Right lobe of liver (tissue), 4 donors: Measurements from ENCODE around the gene CHKA.

Source experiments
- POLR2A ChIP-seq: fragments of 450-650 bp; IDR thresholded peaks from one replicate; pipeline ENCODE4 v1.6.1; 2017; ENCODE audit warnings: antibody characterized with exemption, mild to moderate bottlenecking
- TF ChIP-seq, protein P1 (sequence below), 4 donors: fragments of 200-600 bp in 3 of 4; fragments of 450-650 bp in 1 of 4; IDR thresholded peaks; one replicate each; pipeline versions ENCODE4 v1.5.1 to v1.8.0; 2016 to 2022; ENCODE audit warnings: antibody characterized with exemption in 4 of 4, mild to moderate bottlenecking in 2 of 4
- donor health status: DM: no; HTN: no; CAD: no.
- donor health status: DM: no; HTN: no; CAD: no.
- donor health status: DM: no; HTN: yes; CAD: no.

DNA sequence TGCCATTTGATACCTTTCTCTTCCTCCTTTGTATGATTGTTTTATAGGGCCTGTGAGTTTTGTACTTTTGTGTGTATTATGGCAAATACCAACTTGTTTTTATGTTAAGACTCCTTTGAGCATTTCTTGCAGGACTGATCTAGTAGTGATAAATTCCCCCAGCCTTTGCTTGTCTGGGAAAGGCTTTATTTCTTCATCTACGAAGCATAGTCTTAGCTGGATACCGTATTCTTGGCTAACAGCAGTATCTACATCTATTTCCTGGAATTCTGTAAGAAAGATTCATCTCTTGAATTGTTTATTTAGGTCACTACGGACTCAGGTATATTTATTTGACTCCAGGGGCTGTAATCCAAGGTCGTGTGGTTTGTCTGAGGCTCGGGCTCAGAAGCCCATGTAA, 96.7 kb downstream of the CHKA start:
- TF ChIP-seq, protein P1, sequence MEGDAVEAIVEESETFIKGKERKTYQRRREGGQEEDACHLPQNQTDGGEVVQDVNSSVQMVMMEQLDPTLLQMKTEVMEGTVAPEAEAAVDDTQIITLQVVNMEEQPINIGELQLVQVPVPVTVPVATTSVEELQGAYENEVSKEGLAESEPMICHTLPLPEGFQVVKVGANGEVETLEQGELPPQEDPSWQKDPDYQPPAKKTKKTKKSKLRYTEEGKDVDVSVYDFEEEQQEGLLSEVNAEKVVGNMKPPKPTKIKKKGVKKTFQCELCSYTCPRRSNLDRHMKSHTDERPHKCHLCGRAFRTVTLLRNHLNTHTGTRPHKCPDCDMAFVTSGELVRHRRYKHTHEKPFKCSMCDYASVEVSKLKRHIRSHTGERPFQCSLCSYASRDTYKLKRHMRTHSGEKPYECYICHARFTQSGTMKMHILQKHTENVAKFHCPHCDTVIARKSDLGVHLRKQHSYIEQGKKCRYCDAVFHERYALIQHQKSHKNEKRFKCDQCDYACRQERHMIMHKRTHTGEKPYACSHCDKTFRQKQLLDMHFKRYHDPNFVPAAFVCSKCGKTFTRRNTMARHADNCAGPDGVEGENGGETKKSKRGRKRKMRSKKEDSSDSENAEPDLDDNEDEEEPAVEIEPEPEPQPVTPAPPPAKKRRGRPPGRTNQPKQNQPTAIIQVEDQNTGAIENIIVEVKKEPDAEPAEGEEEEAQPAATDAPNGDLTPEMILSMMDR (IDR thresholded peaks at IDR 0.05) = no peak
- no peak for TF ChIP-seq POLR2A
